HG02588 (cell line): ENCODE measurements around the gene CDKN2A.

Experiments used
- ATAC-seq: cut with Tn5 transposase; IDR thresholded peaks from one replicate; pipeline ENCODE4 v1.9.1; 2021; ENCODE audit warnings: mild to moderate bottlenecking, moderate library complexity; ENCODE audit not compliant: unreplicated experiment

CDKN2A gene

DNA sequence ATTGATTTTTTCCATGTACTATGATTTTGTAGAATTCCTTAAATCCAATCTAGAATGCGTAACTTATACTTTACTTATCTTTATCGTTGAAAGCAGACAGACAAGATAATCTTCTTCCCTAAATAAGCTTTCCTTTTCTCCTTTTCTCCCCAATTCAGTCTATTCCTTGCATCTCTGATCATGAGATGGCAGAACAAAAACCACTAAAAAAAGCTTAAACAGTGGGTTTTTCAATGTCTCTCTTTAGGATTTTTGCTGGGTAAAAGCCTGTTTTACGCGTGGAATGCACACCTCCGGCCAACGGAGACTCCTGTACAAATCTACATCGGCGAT, 14.2 kb upstream of the CDKN2A start:
- no peak for ATAC-seq

DNA sequence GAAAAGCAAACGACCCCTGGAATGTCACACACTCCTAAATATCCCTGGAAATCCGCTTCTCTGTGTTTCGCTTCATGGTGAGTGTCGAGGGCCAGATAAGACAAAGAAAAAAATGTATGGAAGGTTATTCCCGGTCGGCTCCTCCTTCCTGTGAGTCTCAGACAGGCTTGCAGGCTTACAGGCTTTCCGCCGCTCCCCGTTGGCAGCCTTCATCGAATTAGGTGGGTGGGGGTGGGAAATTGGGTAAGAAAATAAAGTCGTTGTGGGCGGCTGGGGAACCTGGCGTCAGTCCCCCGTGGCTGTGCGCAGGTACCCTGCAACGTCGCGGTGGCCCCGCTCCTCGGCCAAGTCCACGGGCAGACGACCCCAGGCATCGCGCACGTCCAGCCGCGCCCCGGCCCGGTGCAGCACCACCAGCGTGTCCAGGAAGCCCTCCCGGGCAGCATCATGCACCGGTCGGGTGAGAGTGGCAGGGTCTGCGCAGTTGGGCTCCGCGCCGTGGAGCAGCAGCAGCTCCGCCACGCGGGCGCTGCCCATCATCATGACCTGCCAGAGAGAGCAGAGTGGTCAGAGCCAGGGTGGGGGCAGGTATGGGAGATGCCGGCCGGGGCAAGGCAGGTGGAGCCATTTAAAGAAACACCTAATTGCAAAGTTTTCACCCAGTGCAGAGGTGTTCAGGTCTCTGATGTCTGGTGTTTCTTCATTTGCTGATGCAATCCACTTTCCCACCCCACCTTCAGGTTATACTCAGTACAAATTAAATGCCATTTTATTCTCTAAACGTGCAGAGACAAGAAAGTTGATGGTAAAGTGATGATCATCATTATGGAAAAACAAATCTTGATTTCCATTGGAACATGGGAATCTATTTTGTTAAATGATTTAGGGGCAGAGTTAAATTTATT, 11.8 kb upstream of the CDKN2A start:
- ATAC-seq: no peak

DNA sequence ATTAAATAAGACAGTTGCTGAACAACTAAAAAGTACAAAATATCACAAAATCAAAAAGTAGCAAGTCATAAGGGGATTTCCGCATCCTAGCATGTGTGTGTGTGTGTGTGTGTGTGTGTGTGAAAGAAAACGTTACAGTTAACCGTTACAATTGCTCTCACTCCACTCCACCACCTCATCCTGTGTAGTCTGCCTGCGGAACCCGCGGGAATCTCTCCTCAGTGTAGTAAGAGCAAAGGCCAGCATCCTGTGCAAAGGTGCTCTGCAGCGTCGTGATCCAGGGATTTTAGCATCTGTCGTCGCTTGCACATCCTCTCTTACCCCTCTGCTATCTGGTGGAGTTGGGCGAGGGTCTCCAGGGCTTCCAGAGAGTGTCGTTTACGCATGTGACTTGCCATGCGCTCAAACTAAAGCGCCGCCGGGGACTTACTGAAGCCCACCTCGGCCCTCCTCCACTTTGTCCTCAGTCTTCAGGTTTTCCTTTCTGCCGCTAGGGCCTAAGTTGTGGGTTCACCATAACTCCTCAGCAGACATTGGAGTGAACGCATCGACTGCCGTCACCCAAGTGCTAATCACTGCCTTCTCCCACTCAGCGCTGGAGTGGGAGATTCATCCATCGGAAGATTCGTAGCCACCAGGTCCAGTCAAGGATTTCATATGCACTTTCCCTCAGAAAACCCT, 11.0 kb upstream of the CDKN2A start:
- ATAC-seq: no peak

DNA sequence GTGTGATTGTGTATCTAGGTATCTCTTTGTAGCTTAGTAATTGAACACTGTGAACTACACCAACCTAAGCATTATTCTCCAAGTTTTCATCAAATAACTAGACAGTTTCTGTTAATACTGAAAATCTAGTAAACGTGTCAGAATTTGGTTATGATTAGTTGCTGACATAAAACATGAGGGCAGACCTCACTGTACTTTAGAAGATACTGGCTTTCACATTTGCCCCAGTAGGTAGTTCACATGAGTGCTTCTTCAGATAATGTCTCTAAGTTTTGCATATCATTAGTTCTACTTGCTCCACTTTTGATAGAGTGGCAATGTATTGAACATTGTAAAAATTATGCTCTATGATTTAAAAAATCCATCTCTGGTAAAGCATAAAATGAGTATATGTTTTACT, 7.8 kb upstream of the CDKN2A start:
- ATAC-seq: no peak

DNA sequence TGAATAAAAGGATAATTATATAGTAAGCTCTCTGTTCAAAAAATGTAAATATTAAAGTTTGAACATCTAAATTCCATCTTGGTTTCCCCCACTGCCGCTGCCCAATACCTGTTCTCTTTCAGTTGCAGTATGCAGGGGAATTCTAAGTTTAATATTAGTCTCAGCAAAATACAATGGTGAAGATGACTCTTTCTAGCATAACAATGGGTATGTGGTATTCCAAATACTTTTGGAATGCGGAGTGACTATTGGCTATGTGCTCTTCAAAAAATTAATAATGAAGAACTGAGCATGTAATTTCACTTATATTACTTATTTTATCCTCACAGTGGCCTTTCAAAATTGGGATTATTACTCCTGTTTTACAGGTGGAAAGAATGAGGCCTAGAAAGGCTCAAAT, 3.8 kb upstream of the CDKN2A start:
- no peak for ATAC-seq

DNA sequence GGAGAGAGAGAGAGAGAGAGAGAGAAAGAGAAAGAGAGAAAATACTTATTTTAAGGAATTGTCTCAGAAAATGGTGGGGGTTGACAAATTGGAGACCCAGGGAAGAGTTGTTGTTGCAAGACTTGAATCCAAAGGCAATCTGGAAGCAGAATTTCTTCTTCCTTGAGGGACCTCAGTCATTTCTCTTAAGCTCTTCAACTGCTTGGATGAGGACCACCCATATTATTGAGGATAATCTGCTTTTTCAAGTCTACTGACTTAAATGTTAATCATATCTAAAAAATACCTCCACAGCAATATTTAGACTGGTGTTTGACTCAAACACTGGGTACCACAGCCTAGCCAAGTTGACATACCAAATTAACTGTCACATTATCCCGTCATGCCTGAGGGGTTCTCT, 3.3 kb upstream of the CDKN2A start:
- no peak for ATAC-seq

DNA sequence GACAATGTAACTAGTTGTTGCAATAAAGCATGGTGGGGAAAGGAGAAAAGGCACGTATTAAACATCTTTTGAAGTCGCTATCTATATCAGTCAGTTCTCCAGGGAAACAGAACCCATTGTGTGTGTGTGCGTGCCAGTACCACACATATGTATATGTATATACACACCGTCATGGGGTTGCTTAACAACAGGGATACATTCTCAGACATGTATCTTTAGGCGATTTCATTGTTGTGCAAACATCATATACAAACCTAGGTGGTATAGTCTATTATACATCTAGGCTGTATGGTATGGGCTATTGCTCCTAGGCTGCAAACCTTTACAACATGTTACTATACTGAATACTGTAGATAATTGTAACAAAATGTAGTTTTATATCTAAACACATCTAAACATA, 2.7 kb upstream of the CDKN2A start:
- no peak for ATAC-seq

DNA sequence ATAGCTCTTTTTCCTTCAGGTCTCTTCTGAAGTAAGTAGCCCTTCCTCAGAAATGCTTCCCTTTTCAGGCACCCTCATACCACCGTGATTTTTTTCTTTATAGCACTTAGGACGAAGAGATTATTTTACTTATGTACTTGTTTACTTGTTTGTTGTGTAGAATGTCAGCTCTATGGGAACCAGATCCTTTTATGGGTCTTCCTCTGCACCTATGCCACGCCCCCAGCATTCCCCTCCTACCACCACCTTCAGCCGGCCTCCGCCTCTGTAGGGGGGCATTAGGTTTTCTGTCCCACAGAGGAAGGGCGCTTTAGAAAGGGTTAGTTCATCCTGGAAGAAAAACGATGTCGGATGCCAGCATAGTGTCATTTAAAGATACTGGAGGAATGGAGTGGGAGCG, 2.2 kb upstream of the CDKN2A start:
- ATAC-seq: no peak

DNA sequence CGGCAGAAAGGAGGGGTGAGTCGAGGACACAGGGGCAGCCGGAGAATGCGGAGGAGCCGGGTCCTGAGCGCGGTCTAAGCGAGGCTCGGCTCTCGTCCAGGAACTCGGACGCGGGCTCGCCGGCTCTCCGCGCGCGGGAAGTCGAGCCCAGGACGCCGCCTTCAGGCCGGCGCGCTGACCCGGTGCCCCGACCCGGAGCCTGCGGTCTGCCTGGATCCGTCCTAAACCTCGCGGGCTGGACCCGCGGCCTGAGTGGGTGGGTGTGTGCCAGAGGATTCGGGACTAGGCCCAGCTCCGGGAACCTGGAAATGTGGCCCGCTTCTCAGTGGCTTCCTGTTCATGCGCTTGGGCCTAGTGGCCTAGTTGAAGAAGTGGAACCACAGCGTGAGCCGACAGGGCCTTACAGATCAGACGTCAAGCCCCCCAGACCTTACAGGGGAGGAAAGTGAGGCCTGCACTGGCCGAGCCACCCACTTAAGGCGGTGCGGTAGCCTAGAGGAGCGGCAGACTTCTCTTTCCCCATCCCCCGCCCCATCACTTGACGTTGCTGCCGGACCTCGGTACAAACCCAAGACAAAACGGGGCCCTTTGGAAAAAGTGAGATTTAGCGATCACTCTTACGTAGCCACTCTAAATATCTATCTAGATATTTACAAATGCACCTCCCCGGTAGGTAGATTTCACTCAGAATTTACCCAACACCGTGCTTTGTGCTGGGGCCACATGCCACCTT, 1.6 kb upstream of the CDKN2A start:
- ATAC-seq: peak; percentile 20

DNA sequence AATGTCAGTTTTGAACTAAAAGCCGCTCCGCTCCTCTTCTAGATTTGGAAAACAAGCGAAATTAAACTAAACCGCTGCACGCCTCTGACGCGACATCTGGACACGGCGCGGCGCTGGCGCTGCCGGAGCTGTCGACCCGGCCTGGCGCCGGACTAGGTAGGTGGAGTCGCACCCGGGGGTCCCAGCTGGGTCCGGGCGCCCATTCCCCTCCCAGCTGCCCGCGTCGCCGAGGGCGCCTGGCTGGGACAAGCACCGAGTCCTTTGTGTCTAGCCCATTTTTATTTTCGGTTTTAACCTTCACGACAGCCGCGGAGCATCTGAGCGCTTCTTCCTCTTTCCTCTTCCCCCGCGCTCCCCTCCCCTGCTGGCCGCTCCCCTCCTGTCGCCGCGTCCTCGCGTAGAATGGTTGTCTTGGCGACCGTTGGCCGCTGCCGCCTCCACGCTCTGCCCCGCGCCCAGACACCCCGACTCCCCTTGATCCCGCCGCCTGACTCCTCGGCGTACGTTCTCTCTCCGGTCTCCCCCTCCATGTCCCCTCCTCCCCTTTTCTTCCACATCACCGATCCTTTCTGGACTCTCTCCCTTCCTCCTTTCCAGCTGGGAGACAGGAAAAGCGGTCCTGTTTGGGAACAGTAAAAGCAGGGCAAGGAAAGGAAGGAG, 944 bp upstream of the CDKN2A start:
- peak; percentile 87 for ATAC-seq

DNA sequence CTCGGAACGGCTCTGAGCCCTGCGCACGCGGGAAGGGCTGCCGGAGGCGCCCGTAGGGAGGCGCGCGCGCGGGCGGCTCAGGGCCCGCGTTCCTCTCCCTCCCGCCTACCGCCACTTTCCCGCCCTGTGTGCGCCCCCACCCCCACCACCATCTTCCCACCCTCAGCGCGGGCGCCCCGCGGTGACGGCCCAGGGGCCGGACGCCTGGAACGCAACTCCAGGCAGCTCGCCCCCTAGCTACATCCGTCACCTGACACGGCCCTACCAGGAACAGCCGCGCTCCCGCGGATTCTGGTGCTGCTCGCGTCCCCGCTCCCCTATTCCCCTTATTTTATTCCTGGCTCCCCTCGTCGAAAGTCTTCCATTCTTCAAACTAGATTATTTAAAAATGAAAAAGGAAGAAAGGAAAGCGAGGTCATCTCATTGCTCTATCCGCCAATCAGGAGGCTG, 389 bp upstream of the CDKN2A start, which contains the start of gene CDKN2B-AS1:
Gene CDKN2B-AS1 (plus strand): TSS at position 236 of the 450 bp plus-strand sequence.
- peak; percentile 41 for ATAC-seq

DNA sequence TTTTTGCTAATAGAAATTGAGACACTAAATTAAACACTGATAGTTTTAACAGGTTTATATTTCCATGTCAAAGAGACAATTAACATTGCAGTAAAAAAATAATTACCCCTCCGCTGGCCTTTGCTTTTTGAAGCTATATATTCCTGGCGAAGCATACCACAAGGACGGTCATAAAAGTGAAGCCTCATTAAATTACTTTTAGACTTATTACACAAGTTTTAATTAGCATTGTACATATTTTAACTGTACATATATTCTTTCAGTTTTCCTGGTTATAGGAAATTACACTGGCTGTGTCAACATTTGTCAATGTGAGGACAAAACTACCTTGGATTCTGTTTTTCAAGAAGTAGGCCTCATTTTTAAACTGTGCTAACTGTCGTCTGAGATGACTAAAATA, 1.2 kb downstream of the CDKN2A start:
- no peak for ATAC-seq

DNA sequence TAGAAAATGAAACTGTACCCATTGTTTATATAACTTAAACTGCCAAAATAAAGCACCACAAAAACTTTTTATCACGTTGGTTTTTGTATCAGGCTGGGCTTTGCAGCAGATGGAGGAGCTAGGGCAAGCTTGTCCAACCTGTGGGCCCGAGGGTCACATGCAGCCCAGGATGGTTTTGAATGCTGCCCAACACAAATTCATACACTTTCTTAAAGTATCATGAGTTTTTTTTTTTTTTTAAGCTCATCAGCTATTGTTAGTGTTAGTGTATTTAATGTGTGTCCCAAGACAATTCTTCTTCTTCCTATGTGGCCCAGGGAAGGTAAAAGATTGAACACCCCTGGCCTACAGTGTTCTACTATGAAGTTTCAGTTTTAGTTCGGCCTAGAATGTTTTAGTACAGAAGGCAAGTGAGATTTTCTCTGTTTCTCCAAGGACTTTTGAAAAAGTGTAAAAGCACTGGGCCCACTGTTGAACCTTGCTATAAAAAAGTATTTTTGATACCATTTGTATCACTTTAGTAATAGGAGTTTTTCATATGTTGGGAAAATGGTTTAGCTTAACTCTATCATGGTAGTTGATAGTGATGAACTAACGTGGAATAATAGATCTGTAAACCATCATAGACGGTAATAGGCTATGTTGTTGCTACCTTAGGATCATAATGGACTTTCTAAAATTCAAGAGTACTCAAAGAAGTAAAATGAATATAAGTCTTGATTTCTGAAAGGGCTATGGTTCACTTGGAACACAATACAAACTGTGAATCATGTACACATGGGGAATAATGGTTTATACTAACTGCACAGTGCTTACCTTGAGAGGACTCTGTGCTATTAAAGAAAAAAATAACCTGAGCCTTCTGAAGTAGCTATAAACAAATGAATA, 2.9 kb downstream of the CDKN2A start:
- ATAC-seq: no peak

DNA sequence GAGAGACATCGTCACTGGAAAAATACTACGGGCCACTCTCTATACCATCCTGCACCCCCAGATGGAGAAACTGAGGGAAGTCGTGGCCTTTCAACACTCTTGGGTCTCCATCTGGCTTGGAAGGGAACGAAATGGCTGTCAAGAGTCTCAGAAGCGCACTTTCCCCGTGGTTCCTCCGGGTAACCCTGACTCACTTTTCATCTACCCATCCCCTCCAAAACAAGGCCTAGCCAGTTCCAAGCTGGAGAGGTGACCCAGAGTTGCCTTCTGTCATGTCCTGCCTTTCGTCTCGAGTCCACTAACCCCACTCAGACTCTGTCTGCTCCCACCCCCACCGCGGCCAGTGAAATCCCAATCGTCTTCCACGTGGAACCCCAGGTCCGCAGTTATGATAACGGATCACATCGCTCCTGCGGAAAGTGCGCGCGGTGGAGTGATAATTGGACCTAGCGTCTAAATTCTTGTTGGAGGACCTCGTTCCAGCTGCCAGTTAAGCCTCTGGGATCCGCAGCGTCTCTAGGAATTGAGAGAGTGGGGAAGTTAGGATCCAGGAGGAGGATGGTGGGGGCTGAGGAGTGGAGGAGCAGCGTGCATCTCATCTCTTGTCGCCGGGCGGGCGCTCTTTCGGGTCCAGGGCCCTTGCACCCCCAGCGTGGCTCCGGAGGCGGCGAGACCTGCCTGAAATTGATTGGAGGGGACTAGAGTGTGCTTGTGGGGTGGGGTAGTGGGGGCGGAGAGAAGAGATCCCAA, 4.6 kb downstream of the CDKN2A start:
- no peak for ATAC-seq

DNA sequence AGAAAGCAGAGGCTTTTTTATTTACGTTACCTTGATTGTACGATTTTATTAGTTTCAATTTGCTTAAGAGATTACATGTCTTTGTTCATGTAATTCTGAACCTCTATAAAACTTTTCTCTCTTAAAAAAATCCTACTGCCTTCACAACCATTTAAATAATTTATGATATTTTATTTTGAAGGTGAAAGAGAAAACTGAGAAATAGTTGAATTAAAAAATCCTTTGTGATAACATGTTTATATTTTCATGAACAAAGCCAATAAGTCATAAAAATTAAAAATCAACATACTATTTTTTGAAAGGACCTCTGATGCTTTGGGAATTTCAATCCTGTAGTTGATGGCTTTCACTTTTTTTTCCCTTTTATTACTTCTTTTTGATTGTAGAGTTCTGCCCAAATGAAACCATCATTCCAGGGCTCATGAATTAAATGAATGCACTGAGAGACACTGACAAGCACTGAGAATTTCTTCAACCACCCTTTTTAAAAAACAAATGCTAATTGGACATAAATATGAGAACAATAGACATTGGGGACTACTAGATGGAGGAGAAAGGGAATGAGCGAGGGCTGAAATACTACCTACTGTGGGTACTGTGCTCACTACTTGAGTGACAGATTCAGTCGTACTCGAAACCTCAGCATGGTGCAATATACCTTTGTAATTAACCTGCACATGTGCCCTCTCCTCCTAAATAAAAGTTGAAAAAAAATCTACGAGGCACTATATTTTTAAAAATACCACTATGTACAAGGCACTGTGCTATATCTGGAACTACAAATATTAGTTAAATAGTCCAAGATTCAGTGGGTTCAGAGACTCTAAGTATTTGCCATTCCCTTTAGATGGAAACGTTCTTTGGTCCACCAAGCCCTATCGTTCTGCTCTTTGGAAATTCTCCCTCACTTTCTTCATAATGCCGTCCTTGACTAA, 5.9 kb downstream of the CDKN2A start:
- no peak for ATAC-seq

DNA sequence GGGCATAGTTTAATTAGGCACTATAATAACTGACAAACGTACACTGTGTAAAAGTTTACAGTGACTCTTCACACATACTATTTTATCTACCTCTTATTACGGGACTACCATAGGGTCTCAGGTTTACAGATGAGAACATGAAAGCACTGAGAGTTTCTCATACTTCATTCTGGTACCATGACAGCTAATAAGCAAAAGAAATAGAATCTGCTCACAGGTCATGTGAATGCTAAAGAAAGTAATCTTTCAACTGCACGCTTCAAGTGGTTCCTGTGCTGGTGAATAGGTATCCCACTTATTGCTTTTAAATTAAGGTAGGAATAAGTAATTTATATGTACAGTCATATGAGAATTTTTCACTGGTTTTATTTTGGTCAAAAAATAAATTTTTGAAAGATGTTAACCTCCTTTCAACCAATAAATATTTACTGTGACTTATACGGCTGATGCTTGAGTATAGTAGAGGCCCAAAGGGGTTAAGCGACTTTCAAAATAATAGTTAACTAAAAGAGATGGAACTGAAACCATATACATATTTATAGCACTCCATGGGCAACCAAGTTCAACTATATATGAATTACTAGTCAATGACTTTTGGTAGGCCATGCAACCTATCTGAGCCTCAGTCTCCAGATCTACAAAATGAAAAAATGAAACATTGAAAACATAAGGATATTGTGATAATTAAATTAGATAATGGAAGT, 8.1 kb downstream of the CDKN2A start:
- ATAC-seq: peak; percentile 54

DNA sequence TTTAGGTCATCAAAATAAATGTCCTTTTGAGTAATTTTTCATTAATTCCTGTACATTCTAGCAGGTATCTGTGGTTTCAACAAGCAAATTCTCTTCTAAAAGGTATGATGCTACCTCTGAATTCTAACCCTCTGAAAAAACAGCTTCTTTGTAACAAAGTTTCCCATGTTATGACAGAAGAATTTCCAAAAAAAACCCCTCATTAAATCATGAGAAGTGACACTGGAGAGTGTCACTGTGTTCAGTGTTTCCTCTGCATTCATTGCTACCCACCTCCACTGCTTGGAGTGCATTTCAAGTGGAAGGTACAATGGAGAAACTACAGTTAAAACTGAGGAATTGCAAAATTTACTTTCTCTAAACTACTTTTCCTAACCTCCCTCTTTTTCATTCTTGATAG, 10.1 kb downstream of the CDKN2A start:
- ATAC-seq: no peak

DNA sequence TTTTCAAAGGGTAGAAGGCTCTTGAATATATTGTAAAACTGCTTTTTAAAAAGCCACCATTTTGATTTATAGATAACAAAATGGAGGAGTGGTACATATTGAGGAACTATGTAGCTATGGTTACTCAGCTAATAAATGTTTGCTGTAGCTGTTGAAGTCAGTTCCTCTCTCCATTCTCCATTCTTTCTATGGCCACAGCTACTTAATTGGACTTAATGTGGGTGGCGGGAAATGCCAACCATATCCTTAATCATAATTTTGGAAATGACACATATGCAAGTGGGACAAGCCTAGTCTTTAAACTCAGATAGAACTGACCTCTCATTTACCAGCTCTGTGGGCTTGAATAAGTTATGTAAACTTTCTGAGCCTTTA, 10.6 kb downstream of the CDKN2A start:
- ATAC-seq: no peak
